NCI-H1417 treated with DMSO at 0.1 percent for 48 hours (cell line): ENCODE measurements around the gene SLC37A3.

Experiments used
- DNase-seq: peaks from one replicate; lab custom pipeline; 2025; lab: John Stamatoyannopoulos, UW

The SLC37A3 gene

GRCh38 chr7:140402178-140402835 is 4.0 kb upstream of the SLC37A3 start:
- DNase-seq: no peak

- DNase-seq: no peak
Measured at GRCh38 chr7:140400381-140400780, 2.1 kb upstream of the SLC37A3 start.

GRCh38 chr7:140398821-140399220 is 491 bp upstream of the SLC37A3 start:
- no peak for DNase-seq

GRCh38 chr7:140393756-140394306 is 4.5 kb downstream of the SLC37A3 start:
- no peak for DNase-seq

- DNase-seq: no peak
Measured at GRCh38 chr7:140391634-140392033, 6.7 kb downstream of the SLC37A3 start.

- DNase-seq: no peak
Measured at GRCh38 chr7:140390466-140391190, 7.7 kb downstream of the SLC37A3 start.

GRCh38 chr7:140390034-140390433 is 8.3 kb downstream of the SLC37A3 start:
- DNase-seq: no peak

GRCh38 chr7:140389445-140389844 is 8.9 kb downstream of the SLC37A3 start:
- DNase-seq: no peak

- no peak for DNase-seq
Measured at GRCh38 chr7:140384894-140385545, 13.3 kb downstream of the SLC37A3 start.

GRCh38 chr7:140383954-140384713 is 14.2 kb downstream of the SLC37A3 start:
- peak; percentile 38 for DNase-seq

GRCh38 chr7:140375892-140376730 is 22.2 kb downstream of the SLC37A3 start:
- no peak for DNase-seq

GRCh38 chr7:140375323-140375722 is 23.0 kb downstream of the SLC37A3 start:
- DNase-seq: no peak

GRCh38 chr7:140369294-140369693 is 29.0 kb downstream of the SLC37A3 start:
- DNase-seq: no peak

- DNase-seq: no peak
Measured at GRCh38 chr7:140367528-140367927, 30.8 kb downstream of the SLC37A3 start.

- DNase-seq: no peak
Measured at GRCh38 chr7:140364819-140365218, 33.5 kb downstream of the SLC37A3 start.

GRCh38 chr7:140360697-140361229 is 37.6 kb downstream of the SLC37A3 start:
- DNase-seq: no peak

GRCh38 chr7:140358412-140359051 is 39.8 kb downstream of the SLC37A3 start:
- no peak for DNase-seq

- DNase-seq: no peak
Measured at GRCh38 chr7:140358024-140358411, 40.3 kb downstream of the SLC37A3 start.

GRCh38 chr7:140350056-140350455 is 48.3 kb downstream of the SLC37A3 start:
- DNase-seq: no peak

- no peak for DNase-seq
Measured at GRCh38 chr7:140349144-140349771, 49.1 kb downstream of the SLC37A3 start.
